ENCODE results near the gene QRICH2. TPM values are rescaled to one million over a fixed set of nuclear protein-coding genes. Genes with fewer than 3 reads are reported as not detected.
A peak's percentile ranks its signal among the peaks of the same experiment; 100 is the strongest.

Gene QRICH2
- total and polyA plus RNA-seq, 9 of the 15 experiments (the other 6 are each of a cell fraction or from before 2014, with no cell fraction given) = 0.03 to 1.6 (median 0.81) TPM

GRCh38 chr17:76354747-76355310 lies 46.8 kb upstream of the QRICH2 start (continued):
- no peak for TF ChIP-seq PCBP1 (IDR thresholded peaks at IDR 0.05; ENCODE audit: low read depth, low read length, poor library complexity, severe bottlenecking)
- no peak for TF ChIP-seq TSHZ1 (CRISPR knock-in tag; IDR thresholded peaks at IDR 0.05)
- no peak for TF ChIP-seq CHD1 (IDR thresholded peaks at IDR 0.05; ENCODE audit: low read length)
- TF ChIP-seq SFPQ (IDR thresholded peaks at IDR 0.05; ENCODE audit: low read depth, low read length) = no peak
- TF ChIP-seq HOMEZ (CRISPR knock-in tag; IDR thresholded peaks at IDR 0.05) = no peak
- no peak for TF ChIP-seq TGIF2 (CRISPR knock-in tag; IDR thresholded peaks at IDR 0.05)
- TF ChIP-seq NR2F6 (CRISPR knock-in tag; IDR thresholded peaks at IDR 0.05) = no peak
- peak; percentile 31 for TF ChIP-seq TAF9B (IDR thresholded peaks at IDR 0.05; ENCODE audit: partially characterized antibody)
- 0 out of 4 replicates have a peak, but pooled peaks of 1 of the 2 experiments have one; percentile 27 for TF ChIP-seq ZNF639 (CRISPR knock-in tag; conservative IDR thresholded peaks at IDR 0.05 in 1 of 2, IDR thresholded peaks at IDR 0.05 in 1 of 2)
- no peak for TF ChIP-seq ZZZ3 (IDR thresholded peaks at IDR 0.05)
- 0 out of 2 replicates have a peak, but pooled peaks have one; percentile 40 for TF ChIP-seq XRCC5 (IDR thresholded peaks at IDR 0.05; ENCODE audit: low read depth, low read length)
- TF ChIP-seq ARID3A (IDR thresholded peaks at IDR 0.05; ENCODE audit: borderline replicate concordance, low read depth, low read length) = no peak
- TF ChIP-seq MYBL2 (IDR thresholded peaks at IDR 0.05; ENCODE audit: low read depth) = no peak
- no peak for TF ChIP-seq MYBL2 (CRISPR knock-in tag; IDR thresholded peaks at IDR 0.05; ENCODE audit: borderline replicate concordance)
- TF ChIP-seq C11orf30 (IDR thresholded peaks at IDR 0.05; ENCODE audit: low read depth) = peak; percentile 94
- TF ChIP-seq ZNF12 (CRISPR knock-in tag; IDR thresholded peaks at IDR 0.05) = no peak
- TF ChIP-seq RBM22 (IDR thresholded peaks at IDR 0.05; ENCODE audit: low read depth, low read length, poor library complexity, severe bottlenecking) = no peak

Data from K562 (cell line).